CD4-positive, alpha-beta T cell treated with Interleukin-17A for 4 hours (primary cell): ENCODE results near the gene TIGD2.

Experiments
- DNase-seq: peaks from one replicate; pipeline ENCODE4 v3.0.0-alpha.2; 2020; ENCODE audit warnings: mixed read lengths

TIGD2 gene

GRCh38 chr4:89110986-89111832, at the start of gene TIGD2:
TSS of gene TIGD2 (plus strand) at chr4:89111533. CDS start at chr4:89112975, 1,442 bp downstream.
- peak; percentile 94 for DNase-seq

GRCh38 chr4:89064848-89065247, 46.5 kb upstream of the TIGD2 start:
- no peak for DNase-seq

GRCh38 chr4:89067417-89067816, 43.9 kb upstream of the TIGD2 start:
- DNase-seq: no peak

GRCh38 chr4:89069481-89069880, 41.9 kb upstream of the TIGD2 start:
- DNase-seq: no peak

GRCh38 chr4:89070041-89070440, 41.3 kb upstream of the TIGD2 start:
- no peak for DNase-seq

GRCh38 chr4:89071311-89071710, 40.0 kb upstream of the TIGD2 start:
- DNase-seq: no peak

GRCh38 chr4:89072921-89073320, 38.4 kb upstream of the TIGD2 start:
- DNase-seq: no peak

GRCh38 chr4:89077761-89078160, 33.6 kb upstream of the TIGD2 start:
- DNase-seq: no peak

GRCh38 chr4:89078300-89078699, 33.0 kb upstream of the TIGD2 start:
- no peak for DNase-seq

- no peak for DNase-seq
Measured at GRCh38 chr4:89099034-89099433, 12.3 kb upstream of the TIGD2 start.

GRCh38 chr4:89099471-89099870, 11.9 kb upstream of the TIGD2 start:
- no peak for DNase-seq

- no peak for DNase-seq
Measured at GRCh38 chr4:89100853-89101252, 10.5 kb upstream of the TIGD2 start.

GRCh38 chr4:89101256-89102161, 9.8 kb upstream of the TIGD2 start:
- no peak for DNase-seq

GRCh38 chr4:89105726-89106125, 5.6 kb upstream of the TIGD2 start:
- no peak for DNase-seq

- DNase-seq: no peak
Measured at GRCh38 chr4:89108091-89108490, 3.2 kb upstream of the TIGD2 start.

- no peak for DNase-seq
Measured at GRCh38 chr4:89109841-89110540, 1.3 kb upstream of the TIGD2 start.

- no peak for DNase-seq
Measured at GRCh38 chr4:89110541-89110985, 770 bp upstream of the TIGD2 start.

GRCh38 chr4:89111833-89112563, 665 bp downstream of the TIGD2 start:
- DNase-seq: no peak

- DNase-seq: no peak
Measured at GRCh38 chr4:89113415-89113814, 2.1 kb downstream of the TIGD2 start.

- no peak for DNase-seq
Measured at GRCh38 chr4:89114100-89114499, 2.8 kb downstream of the TIGD2 start.

- no peak for DNase-seq
Measured at GRCh38 chr4:89117115-89117514, 5.8 kb downstream of the TIGD2 start.

GRCh38 chr4:89119166-89119565, 7.8 kb downstream of the TIGD2 start:
- DNase-seq: no peak
